OCI-LY3 (cell line): ENCODE measurements around the gene CCDC63.

Experiments used
- H2AFZ ChIP-seq: fragments of 200-600, 300-600 bp; shearing (Covaris generic); 2 replicates; pipeline ENCODE4 v1.6.0; 2014; ENCODE audit warnings: antibody characterized with exemption, low read depth, low read length
- H3K27ac ChIP-seq: fragments of 200-600, 300-600 bp; sonication (generic); 2 replicates; pipeline ENCODE4 v1.5.1; 2014; ENCODE audit warnings: mild to moderate bottlenecking, low read length, moderate library complexity, mixed read lengths
- H3K27me3 ChIP-seq: fragments of 200-600, 300-600 bp; sonication (generic); 2 replicates; pipeline ENCODE4 v1.6.1; 2014; ENCODE audit warnings: low read depth, low read length, mixed read lengths
- H3K36me3 ChIP-seq: fragments of 200-600, 300-600 bp; sonication (generic); replicated peaks from 2 replicates; pipeline ENCODE3; 2014; ENCODE audit warnings: low read depth, low read length, mixed read lengths
- H3K4me1 ChIP-seq: fragments of 300-600, 200-600 bp; sonication (generic); 2 replicates; pipeline ENCODE4 v1.6.1; 2014; ENCODE audit warnings: low read length, mixed read lengths
- H3K4me2 ChIP-seq: fragments of 200-600, 300-600 bp; sonication (generic); 2 replicates; pipeline ENCODE4 v1.6.1; 2014; ENCODE audit warnings: low read length, mixed read lengths
- H3K4me3 ChIP-seq: fragments of 300-600, 200-600 bp; sonication (generic); 2 replicates; pipeline ENCODE4 v1.5.1; 2014; ENCODE audit warnings: antibody characterized with exemption, mild to moderate bottlenecking, low read length, moderate library complexity
- H3K79me2 ChIP-seq: fragments of 300-600, 200-600 bp; shearing (Covaris generic); 2 replicates; pipeline ENCODE4 v1.6.1; 2014; ENCODE audit warnings: mild to moderate bottlenecking, low read length, mixed read lengths
- H3K9ac ChIP-seq: fragments of 300-600, 200-600 bp; shearing (Covaris generic); 2 replicates; pipeline ENCODE4 v1.6.0; 2014; ENCODE audit warnings: mild to moderate bottlenecking, low read length, moderate library complexity
- H3K9me3 ChIP-seq: fragments of 200-600, 300-600 bp; shearing (Covaris generic); 2 replicates; pipeline ENCODE4 v1.6.1; 2014; ENCODE audit warnings: low read length, mixed read lengths; ENCODE audit not compliant: insufficient read depth
- H4K20me1 ChIP-seq: fragments of 200-600, 300-600 bp; sonication (generic); 2 replicates; pipeline ENCODE4 v1.6.1; 2016; ENCODE audit warnings: low read length, mixed read lengths; ENCODE audit not compliant: insufficient read depth
- CTCF ChIP-seq: fragments of 200-600, 300-600 bp; sonication (generic); IDR thresholded peaks from 2 replicates; pipeline ENCODE4 v1.5.1; 2014; ENCODE audit warnings: antibody characterized with exemption, low read length, low read depth
- EZH2phosphoT487 ChIP-seq: fragments of 200-600 bp; shearing (Covaris generic); IDR thresholded peaks from 2 replicates; pipeline ENCODE4 v1.6.1; 2018; ENCODE audit warnings: antibody characterized with exemption, mixed run types, low read depth

The CCDC63 gene

GRCh38 chr12:110863161-110863560 is 16.4 kb downstream of the CCDC63 start:
- H3K4me1 ChIP-seq = no peaks in the 10 kb centered on the region
- H3K27me3 ChIP-seq = no peaks in the 10 kb centered on the region
- no peak overlapping the region for H3K4me2 ChIP-seq
- H3K9ac ChIP-seq = no peak overlapping the region
- H3K4me3 ChIP-seq = no peak overlapping the region
- no peaks in the 10 kb centered on the region for H3K79me2 ChIP-seq
- no peak overlapping the region for H3K27ac ChIP-seq
- no peaks in the 10 kb centered on the region for H3K36me3 ChIP-seq
- no peaks in the 10 kb centered on the region for H3K9me3 ChIP-seq
- no peak overlapping the region for H2AFZ ChIP-seq
- TF ChIP-seq CTCF (no peak), EZH2phosphoT487 (no peak)
- no peaks in the 10 kb centered on the region for H4K20me1 ChIP-seq

DNA sequence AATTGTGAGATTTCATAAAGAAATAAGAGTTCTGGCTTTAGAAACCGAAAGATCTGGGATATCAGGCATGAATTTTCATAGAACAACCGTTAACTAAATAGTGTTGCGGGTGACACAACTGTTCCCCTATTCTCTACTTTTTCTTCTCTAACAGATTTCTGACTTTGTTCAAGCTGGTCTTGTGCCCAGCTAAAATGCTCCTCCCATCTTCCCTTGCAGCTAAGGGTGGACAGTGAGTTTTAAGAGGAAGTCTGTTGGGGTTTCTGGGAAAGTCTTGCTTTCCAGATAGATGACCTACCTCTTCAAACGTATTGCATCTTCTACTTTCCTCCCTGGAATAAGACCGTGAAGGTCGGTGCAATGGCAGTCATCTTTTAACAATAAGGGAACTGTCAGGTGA is 18.7 kb downstream of the CCDC63 start:
- Histone ChIP-seq H3K27ac (no peak overlapping the region), H2AFZ (no peak overlapping the region), H4K20me1 (no peaks in the 10 kb centered on the region), H3K79me2 (no peaks in the 10 kb centered on the region), H3K4me2 (no peak overlapping the region), H3K4me3 (no peak overlapping the region), H3K9ac (no peak overlapping the region), H3K27me3 (no peaks in the 10 kb centered on the region), H3K4me1 (no peaks in the 10 kb centered on the region), H3K36me3 (no peaks in the 10 kb centered on the region), H3K9me3 (no peaks in the 10 kb centered on the region)
- TF ChIP-seq EZH2phosphoT487 (no peak), CTCF (no peak)

- H3K36me3 ChIP-seq = no peaks in the 10 kb centered on the region
- no peak overlapping the region for H2AFZ ChIP-seq
- no peaks in the 10 kb centered on the region for H3K4me1 ChIP-seq
- H3K27ac ChIP-seq = no peak overlapping the region
- H3K9me3 ChIP-seq = no peaks in the 10 kb centered on the region
- H3K4me3 ChIP-seq = no peak overlapping the region
- no peaks in the 10 kb centered on the region for H4K20me1 ChIP-seq
- no peak overlapping the region for H3K9ac ChIP-seq
- TF ChIP-seq EZH2phosphoT487 (no peak), CTCF (no peak)
- H3K79me2 ChIP-seq = no peaks in the 10 kb centered on the region
- H3K4me2 ChIP-seq = no peak overlapping the region
- peaks cover 3% of the 10 kb centered on the region; the same call in 1 of the 2 replicates for H3K27me3 ChIP-seq
Measured at GRCh38 chr12:110869026-110869425, 22.2 kb downstream of the CCDC63 start.

DNA sequence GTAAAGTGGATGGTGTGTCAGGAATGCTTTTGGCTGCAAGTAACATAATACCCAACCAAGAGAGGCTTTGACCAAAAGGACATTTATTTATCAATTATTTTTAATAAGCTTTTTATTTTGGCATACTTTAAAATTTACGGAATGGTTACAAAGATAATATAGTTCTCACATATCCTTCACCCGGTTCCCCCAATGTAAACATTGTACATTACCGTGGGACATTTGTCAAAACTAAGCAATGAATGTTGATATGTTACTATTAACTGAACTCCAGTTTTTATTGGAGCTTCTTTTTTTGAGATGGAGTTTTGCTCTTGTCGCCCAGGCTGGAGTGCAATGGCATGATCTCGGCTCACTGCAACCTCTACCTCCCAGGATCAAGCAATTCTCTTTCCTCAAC is 23.0 kb downstream of the CCDC63 start:
- Histone ChIP-seq H3K36me3 (no peaks in the 10 kb centered on the region), H3K4me3 (no peak overlapping the region), H3K27ac (no peak overlapping the region), H2AFZ (no peak overlapping the region), H3K27me3 (peaks cover 7% of the 10 kb centered on the region; the same call in 1 of the 2 replicates), H3K9me3 (no peaks in the 10 kb centered on the region), H3K4me1 (no peaks in the 10 kb centered on the region), H3K9ac (no peak overlapping the region), H3K79me2 (no peaks in the 10 kb centered on the region), H3K4me2 (no peak overlapping the region), H4K20me1 (no peaks in the 10 kb centered on the region)
- TF ChIP-seq EZH2phosphoT487 = no peak

GRCh38 chr12:110872100-110872499 is 25.3 kb downstream of the CCDC63 start:
- Histone ChIP-seq H3K4me1 (no peaks in the 10 kb centered on the region), H3K9me3 (no peaks in the 10 kb centered on the region), H3K79me2 (no peaks in the 10 kb centered on the region), H2AFZ (no peak overlapping the region), H3K9ac (no peak overlapping the region), H3K4me3 (no peak overlapping the region), H3K27ac (no peak overlapping the region), H4K20me1 (no peaks in the 10 kb centered on the region), H3K4me2 (no peak overlapping the region), H3K27me3 (peaks cover 7% of the 10 kb centered on the region; the same call in 1 of the 2 replicates), H3K36me3 (no peaks in the 10 kb centered on the region)
- TF ChIP-seq EZH2phosphoT487 (no peak), CTCF (no peak)
